Activated T-cell treated with anti-CD3 and anti-CD28 coated beads, Interleukin-2, amount 50 U/mL, for 4 hours (primary cell): ENCODE data around the gene ITIH1. TPM values are rescaled to one million over a fixed set of nuclear protein-coding genes. Genes with fewer than 3 reads are reported as not detected.
A peak's percentile ranks its signal among the peaks of the same experiment; 100 is the strongest.
"Not testable (repeated sequence)": the region's sequence is repeated elsewhere in the genome, so short reads cannot be mapped to it uniquely, and the experiment has no call there.

Experiments
- ATAC-seq, 2 donors: fragments of 200-7000 bp; cut with Tn5 transposase; one replicate each; pipeline ENCODE4 v1.10.0; 2021
- DNase-seq: peaks from one replicate; pipeline ENCODE4 v3.0.0-alpha.2; 2020
- H3K27me3 Mint-ChIP-seq: one replicate; pipeline ENCODE4 v1.8.0; 2021; ENCODE audit warnings: low read depth, mixed read lengths
- H3K36me3 Mint-ChIP-seq: one replicate; pipeline ENCODE4 v1.8.0; 2022; ENCODE audit warnings: mixed read lengths; ENCODE audit not compliant: insufficient read depth
- H3K4me1 Mint-ChIP-seq: one replicate; pipeline ENCODE4 v1.8.0; 2021; ENCODE audit warnings: low read depth, mixed read lengths
- H3K4me3 Mint-ChIP-seq: one replicate; pipeline ENCODE4 v1.8.0; 2021; ENCODE audit warnings: mild to moderate bottlenecking, moderate library complexity, mixed read lengths
- H3K9me3 Mint-ChIP-seq: one replicate; pipeline ENCODE4 v1.8.0; 2021; ENCODE audit warnings: mixed read lengths
- total RNA-seq, 3 donors: library from RNA; stranded (reverse); gene quantifications; one replicate each; pipeline ENCODE4 v1.2.1, GENCODE V29; 2021

The ITIH1 gene
- total RNA-seq, result under 1 TPM in 2 of 3 donors, not detected in 1; 0.15 to 0.19 TPM

GRCh38 chr3:52777127-52777958 is at the start of gene ITIH1:
TSS of gene ITIH1 (plus strand) at chr3:52777599. CDS start at chr3:52777616, 17 bp downstream.
- Mint-ChIP-seq H3K9me3 (no peaks in the 10 kb centered on the region), H3K36me3 (no peaks in the 10 kb centered on the region), H3K27me3 (peaks cover 4% of the 10 kb centered on the region), H3K4me3 (no peak within 1 kb of the TSS), H3K4me1 (no peaks in the 10 kb centered on the region)
- no peak for DNase-seq
- no peak for ATAC-seq

- not testable (repeated sequence) for ATAC-seq, DNase-seq, H3K27me3 Mint-ChIP-seq, H3K4me3 Mint-ChIP-seq, H3K4me1 Mint-ChIP-seq
- H3K36me3 Mint-ChIP-seq, result peaks cover 47% of the 10 kb centered on the region
- H3K9me3 Mint-ChIP-seq, result peaks cover 11% of the 10 kb centered on the region
Observed at GRCh38 chr3:52728753-52729152, 48.6 kb upstream of the ITIH1 start.

GRCh38 chr3:52730681-52731080 is 46.7 kb upstream of the ITIH1 start:
- peaks cover 53% of the 10 kb centered on the region for H3K36me3 Mint-ChIP-seq
- peaks cover 8% of the 10 kb centered on the region for H3K4me1 Mint-ChIP-seq
- ATAC-seq (no peak), DNase-seq (no peak)
- H3K4me3 Mint-ChIP-seq, result no peak overlapping the region
- no peaks in the 10 kb centered on the region for H3K27me3 Mint-ChIP-seq
- H3K9me3 Mint-ChIP-seq, result peaks cover 11% of the 10 kb centered on the region

GRCh38 chr3:52731590-52731989 is 45.8 kb upstream of the ITIH1 start:
- DNase-seq (no peak), ATAC-seq (peak in 1 of 2 donors; percentile 28)
- Mint-ChIP-seq H3K4me3 (no peak overlapping the region), H3K36me3 (peaks cover 54% of the 10 kb centered on the region), H3K27me3 (no peaks in the 10 kb centered on the region), H3K4me1 (peaks cover 8% of the 10 kb centered on the region), H3K9me3 (peaks cover 11% of the 10 kb centered on the region)

- Mint-ChIP-seq H3K36me3 (peaks cover 54% of the 10 kb centered on the region), H3K4me1 (peaks cover 8% of the 10 kb centered on the region), H3K9me3 (peaks cover 11% of the 10 kb centered on the region), H3K4me3 (no peak overlapping the region), H3K27me3 (no peaks in the 10 kb centered on the region)
- ATAC-seq (no peak), DNase-seq (no peak)
Observed at GRCh38 chr3:52733256-52733891, 44.0 kb upstream of the ITIH1 start.

- DNase-seq (no peak), ATAC-seq (no peak)
- Mint-ChIP-seq H3K4me1 (no peaks in the 10 kb centered on the region), H3K27me3 (no peaks in the 10 kb centered on the region), H3K4me3 (no peak overlapping the region), H3K9me3 (no peaks in the 10 kb centered on the region), H3K36me3 (peaks cover 34% of the 10 kb centered on the region)
Observed at GRCh38 chr3:52739730-52740129, 37.7 kb upstream of the ITIH1 start.

- H3K27me3 Mint-ChIP-seq, result no peaks in the 10 kb centered on the region
- peaks cover 34% of the 10 kb centered on the region for H3K36me3 Mint-ChIP-seq
- H3K4me1 Mint-ChIP-seq, result no peaks in the 10 kb centered on the region
- DNase-seq (no peak), ATAC-seq (no peak)
- no peak overlapping the region for H3K4me3 Mint-ChIP-seq
- H3K9me3 Mint-ChIP-seq, result no peaks in the 10 kb centered on the region
Observed at GRCh38 chr3:52742418-52743041, 34.9 kb upstream of the ITIH1 start.

- Mint-ChIP-seq H3K9me3 (no peaks in the 10 kb centered on the region), H3K4me3 (no peak overlapping the region), H3K4me1 (no peaks in the 10 kb centered on the region), H3K27me3 (no peaks in the 10 kb centered on the region), H3K36me3 (peaks cover 35% of the 10 kb centered on the region)
- DNase-seq (no peak), ATAC-seq (no peak)
Observed at GRCh38 chr3:52743152-52743551, 34.2 kb upstream of the ITIH1 start.

- ATAC-seq, result no peak
- peaks cover 35% of the 10 kb centered on the region for H3K36me3 Mint-ChIP-seq
- no peaks in the 10 kb centered on the region for H3K9me3 Mint-ChIP-seq
- H3K27me3 Mint-ChIP-seq, result no peaks in the 10 kb centered on the region
- DNase-seq, result no peak
- no peak overlapping the region for H3K4me3 Mint-ChIP-seq
- no peaks in the 10 kb centered on the region for H3K4me1 Mint-ChIP-seq
Observed at GRCh38 chr3:52743721-52744120, 33.7 kb upstream of the ITIH1 start.

GRCh38 chr3:52752045-52752660 is 25.2 kb upstream of the ITIH1 start:
- Mint-ChIP-seq H3K4me1 (no peaks in the 10 kb centered on the region), H3K4me3 (no peak overlapping the region), H3K36me3 (peaks cover 25% of the 10 kb centered on the region), H3K9me3 (no peaks in the 10 kb centered on the region), H3K27me3 (no peaks in the 10 kb centered on the region)
- ATAC-seq (no peak), DNase-seq (no peak)

GRCh38 chr3:52754373-52754772 is 23.0 kb upstream of the ITIH1 start:
- ATAC-seq, result no peak
- no peak overlapping the region for H3K4me3 Mint-ChIP-seq
- H3K27me3 Mint-ChIP-seq, result no peaks in the 10 kb centered on the region
- no peaks in the 10 kb centered on the region for H3K4me1 Mint-ChIP-seq
- no peaks in the 10 kb centered on the region for H3K9me3 Mint-ChIP-seq
- DNase-seq, result no peak
- peaks cover 29% of the 10 kb centered on the region for H3K36me3 Mint-ChIP-seq

GRCh38 chr3:52756141-52756540 is 21.3 kb upstream of the ITIH1 start:
- Mint-ChIP-seq H3K27me3 (no peaks in the 10 kb centered on the region), H3K9me3 (no peaks in the 10 kb centered on the region), H3K4me1 (no peaks in the 10 kb centered on the region), H3K4me3 (no peak overlapping the region), H3K36me3 (peaks cover 32% of the 10 kb centered on the region)
- DNase-seq (no peak), ATAC-seq (no peak)

- H3K4me3 Mint-ChIP-seq, result no peak overlapping the region
- H3K9me3 Mint-ChIP-seq, result no peaks in the 10 kb centered on the region
- no peaks in the 10 kb centered on the region for H3K4me1 Mint-ChIP-seq
- DNase-seq (no peak), ATAC-seq (no peak)
- no peaks in the 10 kb centered on the region for H3K27me3 Mint-ChIP-seq
- H3K36me3 Mint-ChIP-seq, result peaks cover 30% of the 10 kb centered on the region
Observed at GRCh38 chr3:52763466-52763865, 13.9 kb upstream of the ITIH1 start.

- Mint-ChIP-seq H3K4me1 (peaks cover 21% of the 10 kb centered on the region), H3K9me3 (no peaks in the 10 kb centered on the region), H3K36me3 (peaks cover 11% of the 10 kb centered on the region), H3K27me3 (no peaks in the 10 kb centered on the region), H3K4me3 (peak overlapping the region; percentile 91)
- ATAC-seq (no peak), DNase-seq (no peak)
Observed at GRCh38 chr3:52769786-52770455, 7.5 kb upstream of the ITIH1 start.
